C4-2B (cell line): ENCODE data around the gene PSMD14.

ENCODE experiments used
- H3K27ac ChIP-seq: fragments of 450-650 bp; 2 replicates; pipeline ENCODE4 v1.5.1; 2017
- CTCF ChIP-seq: fragments of 450-650 bp; conservative IDR thresholded peaks from 2 replicates; pipeline ENCODE4 v1.5.1; 2017; ENCODE audit warnings: mild to moderate bottlenecking
- ZFX ChIP-seq: fragments of 450-650 bp; IDR thresholded peaks from 2 replicates; pipeline ENCODE4 v1.6.1; 2017

Gene PSMD14

GRCh38 chr2:161283926-161284325 is 24.3 kb upstream of the PSMD14 start:
- TF ChIP-seq ZFX (no peak), CTCF (no peak)
- H3K27ac ChIP-seq, result no peak overlapping the region

- TF ChIP-seq ZFX, result no peak
- no peak for TF ChIP-seq CTCF
- H3K27ac ChIP-seq, result no peak overlapping the region
Observed at GRCh38 chr2:161303535-161304050, 4.6 kb upstream of the PSMD14 start.

- no peak overlapping the region for H3K27ac ChIP-seq
- TF ChIP-seq ZFX, result no peak
- TF ChIP-seq CTCF, result no peak; the same call in none of the 2 replicates
Observed at GRCh38 chr2:161306919-161307318, 1.3 kb upstream of the PSMD14 start.

- peak overlapping the region; percentile 90 for H3K27ac ChIP-seq
Observed at GRCh38 chr2:161307676-161308075, 549 bp upstream of the PSMD14 start.

GRCh38 chr2:161312996-161313395 is 4.8 kb downstream of the PSMD14 start:
- H3K27ac ChIP-seq, result no peak overlapping the region
- TF ChIP-seq CTCF, result no peak

More at GRCh38 chr2:161307676-161308075, 549 bp upstream of the PSMD14 start:
- no peak for TF ChIP-seq ZFX
- no peak for TF ChIP-seq CTCF

- TF ChIP-seq CTCF, result no peak
- no peak for TF ChIP-seq ZFX
- no peak overlapping the region for H3K27ac ChIP-seq
Observed at GRCh38 chr2:161315380-161315779, 7.2 kb downstream of the PSMD14 start.

- TF ChIP-seq ZFX, result no peak
- no peak for TF ChIP-seq CTCF
- no peak overlapping the region for H3K27ac ChIP-seq
Observed at GRCh38 chr2:161316701-161317100, 8.5 kb downstream of the PSMD14 start.
